GM19438 (cell line): ENCODE results near the gene ACYP2.

Experiments used
- ATAC-seq: cut with Tn5 transposase; IDR thresholded peaks from one replicate; pipeline ENCODE4 v1.9.1; 2021; ENCODE audit warnings: low read depth; ENCODE audit not compliant: unreplicated experiment

Gene ACYP2

DNA sequence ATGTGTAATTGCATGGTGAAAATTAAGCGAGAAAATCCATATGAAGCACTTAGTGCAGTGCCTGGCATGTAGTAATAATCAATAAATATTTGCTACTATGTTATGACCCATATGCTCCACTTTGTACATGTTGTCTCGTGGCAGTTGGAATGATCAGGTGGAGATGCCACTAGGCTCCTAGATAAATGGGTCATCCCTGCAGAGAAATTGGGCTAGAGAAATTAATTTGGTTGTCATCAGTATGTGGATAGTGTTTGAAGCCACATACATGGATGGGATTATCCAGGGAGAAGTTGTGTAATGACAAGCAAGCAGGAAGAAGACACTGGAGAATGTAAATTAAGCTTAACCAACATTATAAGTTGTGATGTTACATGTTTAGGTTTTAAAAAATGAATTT, 33.0 kb downstream of the ACYP2 start:
- no peak for ATAC-seq

DNA sequence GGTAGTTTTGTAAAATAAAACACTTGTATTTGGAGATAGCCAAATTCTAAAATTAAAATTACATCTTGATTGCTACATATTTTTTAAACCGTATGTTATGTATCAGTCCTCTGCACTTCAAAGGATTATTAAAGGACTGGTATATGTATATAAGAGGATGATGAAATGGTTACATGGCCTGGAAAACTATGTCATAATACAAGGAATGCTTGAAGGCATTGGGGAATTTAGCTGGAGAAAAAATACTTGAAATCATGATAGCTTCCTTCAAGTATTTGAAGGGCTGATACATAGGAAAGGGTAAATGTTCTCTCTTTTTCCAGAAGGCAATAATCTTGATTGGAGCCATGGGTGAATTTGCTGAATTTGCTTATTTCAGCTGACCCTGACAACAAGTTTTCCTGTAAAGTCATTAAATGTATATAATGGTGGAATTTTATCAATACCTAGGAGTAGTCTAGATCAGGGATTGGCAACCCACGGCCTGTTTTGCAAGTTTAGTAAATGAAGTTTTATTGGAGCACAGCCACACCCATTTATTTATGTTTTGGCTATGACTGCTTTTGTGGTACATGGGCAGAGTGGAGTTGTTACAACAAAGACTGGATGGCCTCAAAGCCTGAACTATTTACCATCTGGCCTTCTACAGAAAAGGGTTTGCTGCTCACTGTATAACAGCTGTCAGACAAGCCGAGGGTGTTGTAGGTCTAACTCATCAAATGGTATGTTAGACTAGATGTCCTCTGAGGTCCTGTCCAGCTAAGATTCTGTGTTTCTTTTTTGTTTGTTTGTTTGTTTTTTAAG, 34.4 kb downstream of the ACYP2 start:
- no peak for ATAC-seq

DNA sequence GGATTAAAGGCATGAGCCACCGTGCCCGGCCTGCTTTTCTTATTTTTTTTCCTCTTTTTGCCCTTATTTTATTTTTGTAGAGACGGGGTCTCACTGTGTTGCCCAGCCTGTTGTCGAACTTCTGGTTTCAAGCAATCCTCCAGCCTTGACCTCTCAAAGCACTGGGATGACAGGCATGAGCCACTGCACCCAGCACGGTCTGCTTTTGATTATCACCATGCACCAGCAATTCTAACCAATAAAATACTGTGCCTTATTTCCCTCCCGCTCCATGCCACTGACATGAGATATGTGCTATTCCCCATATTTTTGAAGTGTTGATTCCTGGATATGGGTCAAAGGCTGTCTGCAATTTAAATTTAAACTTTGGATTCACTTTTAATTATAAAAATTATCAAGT, 42.9 kb downstream of the ACYP2 start:
- no peak for ATAC-seq

DNA sequence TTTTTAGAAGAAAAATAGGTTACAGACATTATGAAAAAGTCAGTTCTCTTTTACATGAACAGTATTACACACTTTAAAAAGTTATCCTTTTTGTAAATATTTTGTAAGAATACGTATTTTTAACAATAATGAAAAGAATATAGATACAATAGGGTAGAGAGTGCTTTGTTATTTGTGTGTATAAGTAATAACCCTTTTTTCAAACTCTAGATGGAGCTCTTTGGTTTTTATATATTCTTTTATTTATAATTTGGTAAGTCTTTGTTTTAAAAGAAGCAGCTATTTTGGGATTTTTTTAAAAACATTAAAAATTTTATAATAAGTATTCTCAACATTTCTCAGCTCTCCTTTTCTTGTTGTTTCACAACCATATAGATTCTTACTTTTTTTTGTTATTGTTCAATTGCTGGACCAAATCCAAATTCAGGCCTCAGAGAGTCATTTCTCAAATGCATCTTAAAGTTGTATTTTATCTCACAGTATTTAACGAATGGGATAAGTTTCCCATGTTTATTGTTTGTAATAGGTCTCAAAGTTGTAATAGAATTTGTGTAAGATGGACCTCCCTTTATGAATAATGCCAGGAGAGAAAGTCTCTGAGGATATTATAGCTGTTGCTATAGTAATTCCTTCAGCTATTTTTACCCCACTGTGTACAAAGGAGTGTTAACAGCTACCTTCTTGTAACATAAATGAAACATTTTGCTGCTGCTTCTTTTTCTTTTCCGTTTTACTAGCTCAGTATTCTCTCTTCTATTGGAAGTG, 46.4 kb downstream of the ACYP2 start:
- no peak for ATAC-seq

DNA sequence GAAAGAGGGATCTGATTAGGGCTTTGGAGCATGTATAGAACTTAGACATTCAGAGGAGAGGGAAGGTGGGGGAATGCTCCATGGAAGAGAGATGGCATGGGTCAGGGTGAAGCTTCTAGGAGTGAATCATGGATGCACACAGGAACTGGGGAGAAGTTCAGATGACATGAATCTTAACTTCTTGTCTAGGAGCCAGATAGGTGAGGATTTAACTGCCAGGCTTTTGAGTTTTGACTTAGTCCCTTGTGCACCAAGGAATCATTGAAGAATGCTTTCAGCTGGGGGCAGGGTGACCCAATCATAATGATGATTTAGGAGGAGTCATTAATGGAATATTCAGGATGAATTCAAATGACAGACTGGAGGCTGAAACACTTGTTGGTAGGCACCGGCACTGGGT, 48.7 kb downstream of the ACYP2 start:
- no peak for ATAC-seq

DNA sequence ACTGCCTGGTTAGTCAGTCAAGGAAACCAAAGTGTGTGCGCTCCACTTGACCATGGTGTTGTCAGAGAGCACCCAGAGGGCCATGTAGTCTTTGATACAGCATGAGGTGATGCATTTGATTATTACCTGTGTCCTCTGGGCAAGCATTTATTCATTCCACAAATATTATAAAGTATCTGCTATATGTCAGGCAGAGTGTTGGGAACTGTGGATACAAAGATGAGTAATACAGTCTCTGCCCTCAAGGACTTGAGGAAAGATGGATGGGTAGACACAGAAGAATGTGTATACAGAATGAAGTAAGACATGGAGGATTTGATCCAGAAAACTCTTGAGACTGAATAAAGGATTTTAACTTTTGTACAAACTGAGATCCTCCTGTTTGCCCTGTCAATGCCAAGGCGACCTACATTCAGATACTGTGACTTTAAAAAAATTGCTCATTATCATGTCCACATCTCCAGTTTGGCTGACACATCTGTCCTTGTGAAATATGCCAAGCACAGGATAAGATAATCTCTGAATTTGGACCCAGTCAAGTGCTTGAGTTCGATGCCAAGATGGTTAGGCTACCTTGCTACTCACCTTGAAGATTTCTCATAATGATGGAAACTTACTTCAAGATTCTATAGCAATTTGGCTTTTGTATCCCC, 50.8 kb downstream of the ACYP2 start:
- no peak for ATAC-seq

DNA sequence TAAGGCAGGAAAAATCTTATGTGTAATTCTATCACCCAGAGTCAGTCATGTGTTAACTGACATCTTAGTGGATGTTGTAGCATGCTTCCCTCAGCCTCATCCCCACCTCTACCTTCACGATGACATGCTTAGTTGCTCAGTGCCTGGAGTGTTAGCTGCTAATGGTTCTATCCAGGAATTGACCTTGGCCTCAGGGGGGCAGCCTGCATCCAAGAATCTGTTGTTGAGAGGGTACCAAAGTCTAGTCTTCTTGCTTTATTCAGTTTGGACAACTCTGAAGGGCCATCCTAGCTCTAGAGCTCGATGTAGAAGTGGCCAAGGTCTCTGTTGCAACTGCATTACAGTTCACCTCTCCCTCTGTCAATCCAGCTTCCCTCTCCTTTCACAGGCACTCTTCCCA, 61.2 kb downstream of the ACYP2 start:
- no peak for ATAC-seq

DNA sequence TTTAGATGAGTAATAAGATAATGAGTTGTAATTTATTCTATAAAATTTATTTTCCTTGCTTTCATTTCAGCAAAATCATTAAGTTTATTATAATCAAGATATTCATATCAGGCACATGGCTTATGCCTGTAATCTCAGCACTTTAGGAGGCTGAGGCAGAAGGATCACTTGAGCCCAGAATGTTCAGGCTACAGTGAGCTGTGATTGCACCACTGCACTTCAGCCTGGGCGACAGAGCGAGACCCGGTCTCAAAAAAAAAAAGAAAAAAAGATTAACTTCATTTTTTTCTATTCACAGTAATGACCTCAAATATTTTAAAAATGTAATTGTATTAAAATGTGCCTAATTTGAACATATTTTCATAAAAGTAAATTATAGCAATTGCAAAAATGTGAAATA, 67.9 kb downstream of the ACYP2 start:
- no peak for ATAC-seq

DNA sequence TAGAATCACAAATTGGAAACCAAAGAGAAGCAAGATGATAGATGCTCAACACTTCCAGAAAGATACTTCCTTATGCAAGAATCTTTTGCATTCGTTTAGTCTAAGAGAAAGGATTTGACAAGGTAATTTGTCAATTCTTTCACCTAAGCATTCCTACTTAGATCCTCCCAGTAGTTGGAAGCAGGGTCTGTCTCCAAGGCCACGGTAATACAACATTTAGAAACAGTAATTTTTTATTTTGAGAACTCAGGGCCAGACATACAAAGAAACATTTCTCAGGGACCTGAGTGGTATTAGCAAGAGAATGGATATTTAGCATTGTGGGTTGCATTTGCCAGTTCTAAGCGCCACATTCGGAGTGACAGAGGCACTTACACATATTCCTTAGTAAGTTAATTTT, 68.6 kb downstream of the ACYP2 start:
- no peak for ATAC-seq

DNA sequence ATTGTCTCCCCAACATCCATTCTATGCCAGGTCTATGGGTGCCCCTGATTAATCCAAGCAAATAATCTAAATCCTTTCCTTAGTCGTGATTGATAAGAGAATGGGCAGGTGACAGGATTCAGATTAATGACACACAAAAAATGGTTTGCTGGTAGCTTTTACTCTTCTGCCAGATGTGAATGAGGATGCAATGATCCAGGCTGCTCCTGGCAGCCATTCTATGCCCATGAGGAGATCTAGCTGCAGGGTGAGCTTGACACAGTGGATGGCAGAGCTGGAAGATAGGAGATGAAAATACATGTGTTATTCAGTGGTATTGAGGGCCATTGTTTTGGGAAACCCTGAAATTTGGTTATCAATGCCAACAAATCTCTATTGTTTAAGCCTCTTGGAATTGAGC, 69.7 kb downstream of the ACYP2 start:
- no peak for ATAC-seq

DNA sequence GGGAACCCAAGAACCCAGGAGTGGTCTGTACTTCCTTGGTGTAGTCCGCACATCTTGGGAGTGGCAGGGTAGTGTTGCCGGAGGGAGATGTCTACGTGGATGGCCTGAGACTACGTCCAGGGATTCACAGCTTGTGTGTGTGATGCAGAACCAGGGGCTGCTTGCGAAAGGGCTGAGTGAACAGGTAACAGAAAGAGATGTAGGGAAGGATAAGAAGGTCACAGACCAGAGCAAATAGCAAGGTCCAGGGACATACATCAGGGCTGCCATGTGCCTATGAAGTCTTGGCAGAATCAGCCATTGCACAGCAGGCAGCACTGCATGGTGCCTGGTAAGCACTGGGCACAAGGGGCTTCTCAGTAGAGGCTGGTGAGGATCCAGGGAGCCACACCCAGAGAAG, 71.9 kb downstream of the ACYP2 start:
- no peak for ATAC-seq

DNA sequence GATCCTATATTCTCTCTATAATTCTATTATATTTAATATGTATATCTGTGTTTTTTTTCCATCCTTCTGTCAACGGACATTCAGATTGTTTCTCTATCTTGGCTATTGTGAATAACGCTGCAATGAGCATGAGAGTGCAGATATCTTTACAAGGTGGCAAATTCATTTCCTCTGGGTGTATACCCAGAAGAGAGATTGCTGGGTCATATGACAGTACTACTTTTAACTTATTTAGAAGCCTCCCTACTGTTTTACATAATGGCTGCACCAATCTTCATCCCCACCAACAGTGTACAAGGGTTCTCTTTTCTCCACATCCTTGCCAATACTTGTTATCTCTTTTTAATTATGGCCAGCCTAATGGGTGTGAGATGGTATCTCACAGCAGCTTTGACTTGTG, 74.1 kb downstream of the ACYP2 start:
- ATAC-seq: no peak

DNA sequence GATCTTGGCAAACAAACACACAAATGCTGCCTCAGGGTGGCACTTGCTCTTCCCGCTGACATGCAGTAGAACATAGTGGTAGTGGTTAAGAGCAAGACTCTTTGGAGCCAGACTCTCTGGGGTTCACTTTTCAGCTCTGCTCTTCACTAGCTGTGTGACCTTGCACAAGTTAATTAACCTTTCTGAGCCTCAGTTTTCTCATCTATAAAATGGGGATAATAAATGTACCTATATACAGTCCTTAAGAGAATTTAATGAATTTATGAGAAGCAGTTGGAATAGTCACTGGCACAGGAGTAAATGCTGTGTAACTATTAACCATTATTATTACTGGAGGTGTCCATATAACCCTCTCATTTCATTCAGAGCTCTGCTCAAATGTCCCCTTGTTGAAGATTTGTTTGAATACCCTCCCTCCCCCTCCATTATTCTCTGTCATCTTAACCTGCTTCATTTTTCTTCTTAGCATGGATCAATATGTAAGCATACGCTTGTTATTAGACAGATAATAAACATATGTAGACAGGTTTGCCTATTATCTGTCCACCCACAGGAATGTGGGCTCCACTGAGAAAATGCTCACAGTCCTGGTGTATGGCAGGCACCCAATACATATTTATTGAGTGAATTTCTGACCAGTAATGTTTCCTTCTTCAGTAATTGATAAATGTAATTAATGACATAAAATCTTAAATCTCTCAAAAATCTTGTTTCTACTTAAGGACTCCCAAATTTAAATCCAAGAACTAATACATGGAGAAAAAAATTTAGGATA, 76.1 kb downstream of the ACYP2 start:
- no peak for ATAC-seq

DNA sequence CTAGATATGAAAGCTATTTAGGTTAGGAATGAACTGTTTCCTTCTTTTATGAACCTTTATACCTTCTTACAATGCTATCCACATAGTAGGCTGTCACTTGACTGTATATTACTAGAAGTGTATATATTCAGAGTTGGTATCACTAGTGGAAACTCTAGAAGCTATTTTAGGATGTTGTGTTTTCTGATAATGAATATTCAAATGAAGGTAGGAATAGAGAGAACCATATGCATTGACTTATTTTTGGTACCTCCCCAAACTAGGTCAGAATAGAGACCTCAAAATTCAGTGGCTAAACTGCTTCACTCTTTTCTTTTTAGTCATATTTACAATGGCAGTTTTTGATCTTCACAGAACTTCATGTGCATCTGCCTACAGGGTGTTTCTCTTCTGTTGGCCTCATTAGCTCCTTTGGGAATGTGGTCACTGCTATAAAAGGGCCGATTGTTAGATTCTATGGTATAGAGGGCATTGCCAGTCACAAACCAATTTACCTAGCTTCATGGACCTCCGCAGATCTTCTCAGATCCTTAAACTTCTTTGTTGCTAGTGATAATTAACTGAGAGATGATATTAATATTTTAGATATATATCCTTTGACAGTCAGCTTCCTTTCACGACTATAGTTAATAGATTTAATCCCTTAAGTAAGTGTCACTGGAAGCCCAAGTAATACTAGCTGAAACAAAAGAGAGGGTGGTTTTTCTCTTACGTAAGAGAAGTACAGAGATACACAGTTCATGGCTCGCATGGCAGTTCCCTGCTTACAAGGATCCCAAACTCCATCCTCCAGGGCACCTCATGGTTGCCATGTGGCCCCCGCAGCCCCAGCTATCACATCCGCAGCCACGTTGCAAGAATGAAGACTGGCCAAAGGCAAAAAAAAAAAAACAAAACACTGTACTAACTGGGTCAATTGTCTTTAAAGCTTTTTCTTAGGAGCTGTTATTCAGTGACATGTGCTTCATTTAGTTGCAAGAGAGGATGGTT, 79.6 kb downstream of the ACYP2 start:
- no peak for ATAC-seq

DNA sequence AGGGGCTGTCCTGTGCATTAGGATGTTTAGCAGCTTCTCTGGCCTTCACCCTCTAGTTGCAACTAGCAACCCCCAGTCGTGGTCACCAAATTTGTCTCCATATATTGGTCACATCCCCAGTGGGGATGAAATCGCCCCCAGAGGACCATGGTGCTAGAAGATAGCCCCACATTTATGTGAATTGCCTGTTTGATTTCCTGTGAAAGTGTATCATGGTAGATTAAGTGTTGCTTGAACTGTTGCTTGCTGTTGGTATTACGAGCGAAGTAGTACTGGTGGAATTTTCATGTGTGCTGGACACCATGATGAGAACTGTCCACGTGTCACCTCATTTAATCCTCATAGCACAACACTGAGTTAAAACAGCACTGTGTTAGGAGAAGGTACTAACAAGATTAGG, 81.2 kb downstream of the ACYP2 start:
- ATAC-seq: no peak

DNA sequence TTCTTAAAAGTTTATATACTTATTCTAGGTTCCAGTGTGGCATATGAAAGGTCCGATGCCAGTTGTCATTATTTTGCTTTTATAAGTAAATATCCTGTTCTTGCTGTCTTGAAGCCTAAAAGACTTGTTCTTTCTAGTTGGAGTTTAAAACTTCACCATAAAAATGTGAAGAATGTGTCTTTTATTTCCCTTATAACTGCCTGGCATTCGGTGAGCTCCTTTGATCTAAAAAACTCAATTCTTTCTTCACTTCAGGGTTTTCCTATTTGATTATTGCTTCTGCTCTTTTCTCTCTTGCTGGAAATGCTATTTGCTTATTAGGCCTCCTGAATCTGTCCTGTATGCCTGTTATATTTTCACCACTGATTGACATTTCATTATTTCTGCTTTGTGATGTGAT, 89.1 kb downstream of the ACYP2 start:
- no peak for ATAC-seq

DNA sequence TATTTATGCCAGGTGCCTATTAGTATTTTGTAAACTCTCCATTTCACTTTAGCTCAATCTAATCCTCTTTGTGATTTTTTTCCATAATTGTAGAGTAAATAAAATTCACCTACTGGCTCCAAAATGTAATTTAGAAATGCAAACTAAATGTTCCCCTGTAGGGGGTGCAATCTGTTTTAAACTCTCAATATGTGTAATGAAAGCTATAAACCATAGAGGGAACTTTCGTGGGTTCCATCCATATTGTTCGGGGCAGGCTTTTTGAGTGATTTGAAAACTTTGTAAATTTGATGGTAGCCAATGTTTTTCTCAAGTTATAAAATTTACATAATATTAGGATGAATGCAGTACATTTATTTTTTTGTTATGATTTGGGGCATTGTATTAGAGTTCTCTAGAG, 91.2 kb downstream of the ACYP2 start:
- no peak for ATAC-seq

DNA sequence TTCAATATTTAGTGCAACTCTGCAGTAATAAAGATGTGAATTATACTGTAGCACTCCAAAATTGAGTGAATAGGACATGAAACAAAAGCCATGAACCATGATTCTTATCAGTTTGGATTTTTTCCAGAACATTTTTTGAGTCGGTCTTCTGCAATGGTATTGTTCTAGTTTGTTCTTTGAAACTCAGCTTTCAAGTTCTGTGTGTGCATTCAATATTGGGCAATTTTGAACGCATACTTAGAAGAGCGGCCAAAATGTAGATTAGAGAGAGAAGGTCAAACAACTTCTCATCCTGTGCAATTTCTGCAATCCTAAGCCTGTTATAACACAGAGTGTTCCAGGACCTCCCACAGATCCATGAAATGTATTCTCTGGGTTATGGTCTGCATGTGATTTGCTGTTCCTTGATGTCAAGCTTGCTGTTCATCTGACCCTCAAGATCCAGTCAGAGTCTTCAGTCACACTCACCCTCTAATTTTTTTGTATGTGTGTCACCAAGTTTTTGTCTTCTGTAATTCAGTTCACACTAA, 92.3 kb downstream of the ACYP2 start:
- ATAC-seq: no peak
